NCI-H446 (cell line): ENCODE measurements around the gene CDKN2C.
A peak's percentile ranks its signal among the peaks of the same experiment; 100 is the strongest.
"Not testable (repeated sequence)": the region's sequence is repeated elsewhere in the genome, so short reads cannot be mapped to it uniquely, and the experiment has no call there.

ENCODE experiments used
- DNase-seq, 2 experiments: peaks; one replicate each; lab custom pipeline; 2025; lab: John Stamatoyannopoulos, UW

CDKN2C gene

GRCh38 chr1:50969611-50970508, at the start of gene CDKN2C:
Gene CDKN2C, plus strand, starts transcription at chr1:50970245. Its CDS starts 124 bp downstream, at chr1:50970369.
- DNase-seq: peak; percentile 90 to 92

- DNase-seq: no peak
Measured at GRCh38 chr1:50920409-50920808, 49.6 kb upstream of the CDKN2C start.

DNA sequence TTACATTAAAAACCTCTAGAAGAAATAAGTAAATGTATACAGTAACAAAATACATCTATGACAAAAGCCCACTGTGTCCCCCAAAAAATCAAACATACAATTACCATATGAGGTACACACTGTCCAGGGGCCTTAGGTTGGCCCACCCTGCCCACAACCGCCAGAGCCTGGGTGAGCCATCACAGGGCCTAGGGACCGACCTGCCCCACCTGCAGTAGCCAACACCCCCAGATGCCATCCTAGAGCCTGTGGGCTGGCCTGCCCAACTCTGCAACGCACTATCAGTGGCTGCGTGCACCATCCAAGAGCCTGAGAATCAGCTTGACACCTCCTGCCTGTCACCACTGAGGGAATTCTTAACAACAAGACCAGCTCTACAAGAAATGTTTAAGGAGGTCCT, 49.0 kb upstream of the CDKN2C start:
- no peak for DNase-seq

DNA sequence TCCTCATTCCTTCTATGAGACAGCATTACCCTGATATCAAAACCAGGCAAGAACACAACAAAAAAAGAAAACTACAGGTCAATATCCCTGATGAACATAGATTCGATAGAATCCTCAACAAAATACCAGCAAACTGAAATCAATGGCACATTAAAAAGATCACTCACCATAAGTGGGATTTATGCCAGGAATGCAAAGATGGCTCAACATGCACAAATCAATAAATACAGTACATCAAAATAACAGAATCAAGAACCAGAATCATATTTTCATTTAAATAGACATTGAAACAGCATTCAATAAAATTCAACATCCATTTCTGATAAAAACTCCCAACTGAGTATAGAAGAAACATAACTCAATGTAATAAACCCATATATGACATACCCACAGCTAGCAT, 46.5 kb upstream of the CDKN2C start:
- DNase-seq: no peak

DNA sequence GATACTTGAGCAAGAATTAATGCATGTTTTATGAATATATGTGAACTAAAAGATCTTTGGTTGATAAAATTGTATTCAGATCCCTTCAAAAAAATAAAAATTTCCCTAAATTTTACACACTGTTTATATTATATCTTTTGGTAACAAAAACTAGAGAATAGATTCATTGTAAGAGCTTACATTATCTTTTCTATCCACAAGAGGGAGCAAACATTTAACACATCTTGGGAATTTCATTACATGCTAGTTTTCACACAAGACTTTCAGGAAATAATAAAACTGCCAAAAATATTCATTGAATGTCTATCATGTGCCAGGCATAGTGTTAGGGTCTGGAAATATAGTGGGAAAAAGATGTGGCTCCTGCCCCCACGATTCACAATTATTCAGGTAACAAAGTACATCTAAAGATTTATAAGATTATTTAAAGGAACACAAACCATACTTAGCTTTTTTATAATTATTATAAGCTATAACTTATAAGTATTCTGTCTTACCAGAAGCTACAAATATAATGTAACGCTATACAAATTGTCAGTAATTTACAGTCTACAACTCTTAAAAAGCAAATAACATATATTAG, 40.6 kb upstream of the CDKN2C start:
- peak; percentile 18 to 60 for DNase-seq

DNA sequence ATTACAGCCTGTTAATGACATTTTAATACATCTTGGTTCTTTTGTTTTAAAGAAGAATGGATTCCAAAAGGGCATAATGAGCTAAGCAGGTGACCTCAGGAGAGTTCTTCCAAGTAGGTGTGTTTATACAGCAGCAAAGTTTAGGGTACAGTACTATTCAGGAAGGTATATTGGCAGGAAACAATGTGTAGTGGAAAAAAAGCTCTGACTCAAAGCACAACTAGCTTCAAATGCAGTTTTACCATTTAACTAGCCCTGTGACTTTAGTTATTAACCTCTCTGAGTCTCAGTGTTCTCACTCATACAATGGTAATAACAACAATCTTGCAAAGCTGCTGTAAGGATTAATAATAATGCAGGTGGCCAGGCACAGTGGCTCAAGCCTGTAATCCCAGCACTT, 39.9 kb upstream of the CDKN2C start:
- DNase-seq: no peak

DNA sequence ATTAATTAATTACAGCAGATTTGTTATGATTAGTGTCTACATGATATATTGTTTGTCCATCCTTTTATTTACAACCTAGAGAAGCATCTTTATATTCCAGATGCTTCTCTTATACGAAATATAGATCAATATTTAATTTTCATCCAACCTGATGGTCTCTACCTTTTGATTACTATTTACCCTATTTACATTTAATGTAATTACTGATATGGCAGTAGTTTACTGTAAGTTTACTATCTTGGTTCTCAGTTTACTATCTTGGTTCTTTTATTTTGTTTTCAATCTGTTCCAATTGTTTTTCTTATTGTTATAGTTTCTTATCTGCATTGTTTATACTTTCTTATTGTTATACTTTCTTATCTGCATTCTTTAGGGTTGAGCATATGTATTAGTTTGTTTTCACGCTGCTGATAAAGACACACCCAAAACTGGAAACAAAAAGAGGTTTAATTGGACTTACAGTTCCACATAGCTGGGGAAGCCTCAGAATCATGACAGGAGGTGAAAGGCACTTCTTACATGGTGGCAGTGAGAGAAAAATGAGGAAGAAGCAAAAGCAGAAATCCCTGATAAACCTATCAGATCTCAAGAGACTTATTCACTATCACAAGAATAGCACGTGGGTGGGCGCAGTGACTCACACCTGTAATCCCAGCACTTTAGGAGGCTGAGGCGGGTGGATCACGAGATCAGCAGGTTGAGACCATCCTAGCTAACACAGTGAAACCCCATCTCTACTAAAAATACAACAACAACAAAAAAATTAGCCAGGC, 38.9 kb upstream of the CDKN2C start:
- DNase-seq: no peak

DNA sequence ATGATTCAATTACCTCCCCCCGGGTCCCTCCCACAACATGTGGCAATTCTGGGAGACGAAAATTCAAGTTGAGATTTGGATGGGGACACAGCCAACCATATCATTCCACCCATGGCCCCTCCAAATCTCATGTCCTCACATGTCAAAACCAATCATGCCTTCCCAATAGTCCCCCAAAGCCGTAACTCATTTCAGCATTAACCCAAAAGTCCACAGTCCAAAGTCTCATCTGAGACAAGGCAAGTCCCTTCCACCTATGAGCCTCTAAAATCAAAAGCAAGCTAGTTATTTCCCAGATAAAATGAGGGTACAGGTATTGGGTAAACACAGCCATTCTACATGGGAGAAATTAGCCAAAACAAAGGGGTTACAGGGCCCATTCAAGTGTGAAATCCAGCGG, 38.0 kb upstream of the CDKN2C start:
- not testable (repeated sequence) for DNase-seq

- DNase-seq: not testable (repeated sequence)
Measured at GRCh38 chr1:50933770-50934169, 36.3 kb upstream of the CDKN2C start.

GRCh38 chr1:50934838-50935237, 35.2 kb upstream of the CDKN2C start:
- no peak for DNase-seq

DNA sequence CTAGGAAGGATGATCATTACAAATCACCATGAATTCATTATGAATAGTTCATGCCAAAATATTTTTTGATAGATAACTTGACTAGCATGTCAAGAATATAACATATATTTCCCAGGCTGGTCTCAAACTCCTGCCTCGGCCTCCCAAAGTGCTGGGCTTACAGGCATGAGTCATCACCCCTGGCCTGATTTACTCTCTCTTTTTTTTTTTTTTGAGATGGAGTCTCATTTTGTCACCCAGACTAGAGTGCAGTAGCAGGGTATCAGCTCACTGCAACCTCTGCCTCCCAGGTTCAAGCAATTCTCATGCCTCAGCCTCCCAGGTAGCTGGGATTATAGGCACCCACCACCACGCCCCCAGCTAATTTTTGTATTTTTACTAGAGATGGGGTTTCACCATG, 34.8 kb upstream of the CDKN2C start:
- not testable (repeated sequence) for DNase-seq

GRCh38 chr1:50936321-50936720, 33.7 kb upstream of the CDKN2C start:
- DNase-seq: no peak

DNA sequence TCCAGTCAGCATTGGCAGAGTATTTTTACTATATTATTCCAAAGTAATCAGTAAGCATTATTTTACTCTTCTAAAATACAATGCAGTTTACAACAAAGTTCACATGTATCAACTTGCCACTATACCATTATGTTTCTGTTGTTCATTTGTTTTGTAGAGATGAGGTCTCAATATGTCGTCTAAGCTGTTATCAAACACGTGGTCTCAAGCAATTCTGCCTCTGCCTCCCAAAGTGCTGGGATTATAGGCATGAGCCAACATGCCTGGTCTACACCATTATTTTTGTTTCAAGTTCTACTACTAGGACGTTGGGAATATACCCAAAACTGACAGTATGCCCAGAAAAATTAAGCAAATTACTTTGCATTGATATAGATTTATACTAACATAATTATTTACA, 29.8 kb upstream of the CDKN2C start:
- DNase-seq: no peak

GRCh38 chr1:50942334-50942733, 27.7 kb upstream of the CDKN2C start:
- DNase-seq: no peak

- no peak for DNase-seq
Measured at GRCh38 chr1:50949286-50949982, 20.6 kb upstream of the CDKN2C start.

DNA sequence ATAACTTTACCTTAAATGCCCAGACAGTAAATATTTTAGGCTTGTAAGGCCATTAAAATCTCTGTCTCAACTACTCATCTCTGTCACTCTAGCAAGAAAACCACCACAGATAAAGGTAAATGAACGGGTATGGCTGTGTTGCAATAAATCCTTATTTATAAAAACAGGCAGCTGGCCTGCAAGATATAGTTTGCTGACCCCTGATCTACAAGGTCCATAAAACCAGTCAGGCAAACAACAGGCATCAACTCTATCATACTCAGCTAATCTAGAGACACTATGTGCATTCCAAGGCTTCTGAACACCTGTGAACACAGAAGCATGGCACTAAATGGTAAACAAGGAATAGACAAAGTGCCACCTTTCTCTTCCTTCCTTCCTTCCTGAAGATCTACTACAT, 19.6 kb upstream of the CDKN2C start:
- DNase-seq: no peak

- DNase-seq: not testable (repeated sequence)
Measured at GRCh38 chr1:50952566-50952965, 17.5 kb upstream of the CDKN2C start.

DNA sequence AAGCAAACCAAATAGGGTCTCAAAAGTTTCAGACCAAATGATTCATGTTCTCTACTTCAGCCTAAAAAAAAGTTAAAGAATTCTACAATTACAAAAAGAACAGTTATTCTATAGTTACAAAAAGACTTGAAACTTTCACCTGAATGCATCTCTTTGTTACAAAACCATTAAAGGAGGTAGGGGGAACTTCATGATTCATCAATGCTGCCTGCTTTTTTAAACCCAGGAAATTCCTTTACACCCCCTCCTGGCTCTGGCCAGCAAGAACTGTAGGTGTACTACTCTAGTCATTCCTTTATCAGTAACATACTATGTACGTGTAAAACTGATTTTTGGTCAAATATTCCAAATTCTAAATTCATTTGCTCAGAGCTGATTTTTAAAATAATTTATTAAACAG, 14.9 kb upstream of the CDKN2C start:
- no peak for DNase-seq

DNA sequence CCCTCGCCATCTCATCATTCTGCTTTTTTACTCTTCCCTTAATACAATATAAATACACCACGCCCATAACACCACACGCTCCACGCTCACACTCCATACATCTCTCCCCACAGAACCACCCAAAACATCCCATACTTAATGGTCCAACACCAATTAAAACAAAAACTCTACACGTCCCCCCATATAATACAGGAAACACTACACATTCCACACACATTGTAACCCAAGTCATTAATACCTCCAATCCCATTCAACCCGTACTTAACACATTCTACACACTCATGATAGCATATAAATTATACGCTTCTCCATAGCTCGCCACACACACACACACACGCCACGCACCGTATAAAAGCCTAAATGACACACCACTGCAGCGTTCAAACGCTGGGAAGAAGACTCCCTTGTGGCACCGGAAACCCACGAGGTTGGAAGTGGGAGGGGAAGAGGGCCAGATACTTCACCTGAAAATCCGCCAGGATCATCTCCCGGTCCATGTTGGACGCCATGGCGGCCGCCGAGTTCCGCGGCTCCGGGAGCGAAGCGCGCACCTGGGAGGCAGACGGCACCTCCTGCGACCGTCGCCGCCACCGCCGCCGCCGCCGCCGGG, 10.6 kb upstream of the CDKN2C start:
- DNase-seq: peak in 1 of 2 experiments; percentile 45

GRCh38 chr1:50959913-50960844, 9.9 kb upstream of the CDKN2C start, which contains the start of gene FAF1:
Gene FAF1, minus strand, starts transcription at chr1:50960267. Its CDS starts 456 bp downstream, at chr1:50959811.
- peak; percentile 96 to 99 for DNase-seq
